GM19351 (cell line): ENCODE data around the gene AXIN1.
"Not testable (repeated sequence)": the region's sequence is repeated elsewhere in the genome, so short reads cannot be mapped to it uniquely, and the experiment has no call there.

Experiments used
- ATAC-seq: cut with Tn5 transposase; IDR thresholded peaks from one replicate; pipeline ENCODE4 v1.9.1; 2021; ENCODE audit warnings: mild to moderate bottlenecking, moderate library complexity; ENCODE audit not compliant: unreplicated experiment

AXIN1 gene

GRCh38 chr16:270381-271255 is 81.9 kb downstream of the AXIN1 start:
- ATAC-seq, result no peak

DNA sequence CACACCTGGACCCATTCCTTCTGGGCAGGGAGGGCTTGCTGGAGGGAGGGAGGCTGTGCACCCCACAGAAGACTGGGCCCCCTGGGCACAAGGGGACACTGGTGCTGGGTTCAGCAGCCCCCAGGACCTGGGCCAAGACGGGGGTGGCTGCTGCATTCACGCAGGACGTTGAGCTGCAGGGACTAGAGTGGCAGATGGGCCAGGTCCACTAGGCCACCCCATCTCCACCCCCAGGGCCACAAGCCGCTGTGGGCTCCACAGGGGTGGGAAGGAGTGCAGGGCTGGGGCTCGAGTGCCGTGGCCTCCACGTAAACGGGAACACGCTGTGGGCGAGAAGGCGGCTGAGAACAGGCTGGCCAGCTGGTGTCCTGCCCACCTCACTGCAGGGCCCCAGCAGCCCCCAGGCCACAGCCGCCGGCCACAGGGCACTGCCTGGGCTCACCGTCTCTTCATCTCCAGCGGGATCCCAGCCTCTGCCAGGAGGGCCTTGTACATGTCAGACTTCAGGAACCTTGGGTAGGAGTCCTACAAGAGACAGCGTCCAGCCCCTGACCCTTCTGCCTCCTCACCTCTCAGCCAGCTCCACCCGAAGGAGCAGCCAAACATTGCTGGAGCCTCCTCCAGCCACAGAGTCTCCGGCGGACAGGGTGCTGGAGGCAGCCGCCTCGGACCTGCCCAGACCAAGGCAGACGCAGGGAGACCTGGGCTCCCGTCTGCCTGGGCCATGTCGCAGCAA is 83.3 kb downstream of the AXIN1 start:
- ATAC-seq, result no peak

DNA sequence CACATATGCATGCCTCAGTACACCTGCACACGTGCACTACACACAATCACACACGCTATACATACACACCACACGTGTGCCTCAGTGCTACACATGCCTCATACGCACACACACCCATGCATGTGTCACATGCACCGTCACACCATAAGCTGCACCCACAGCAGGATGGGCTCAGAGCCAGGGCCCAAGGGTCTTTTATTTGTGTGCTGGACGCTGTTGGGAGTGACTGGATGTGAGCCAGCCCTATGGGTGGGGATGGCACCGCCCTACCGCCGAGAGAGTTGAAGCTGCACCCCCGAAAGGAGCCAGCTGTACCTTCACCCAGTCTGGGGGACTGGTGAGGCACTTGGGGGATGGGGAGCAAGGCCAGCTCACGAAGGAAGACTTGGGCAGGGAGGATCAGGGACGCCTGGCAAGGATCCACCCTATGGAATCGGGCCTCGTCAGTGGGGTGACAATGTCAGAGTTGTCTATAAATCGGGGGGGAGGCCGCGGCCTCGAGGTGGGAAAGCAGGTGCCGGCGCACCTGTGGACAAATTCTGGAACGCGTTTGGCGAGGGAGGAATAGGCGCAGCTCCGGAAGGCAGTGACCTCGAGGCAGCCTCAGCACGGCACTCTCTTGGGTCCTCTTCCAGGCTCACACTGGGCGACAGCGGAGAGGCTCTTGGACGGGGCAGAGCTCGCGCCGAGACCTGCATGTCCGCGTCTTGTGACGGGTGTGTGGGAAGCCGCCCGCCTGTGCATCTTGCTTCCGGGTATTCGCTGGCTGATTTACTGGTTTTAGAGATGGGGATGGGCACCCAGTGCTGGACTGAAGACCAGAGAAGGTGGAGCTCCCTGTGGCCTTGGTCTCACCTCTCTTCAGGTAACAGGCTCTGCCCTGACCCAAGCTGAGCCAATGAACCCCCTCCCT is 84.1 kb downstream of the AXIN1 start:
- no peak for ATAC-seq

GRCh38 chr16:267562-267961 is 85.0 kb downstream of the AXIN1 start:
- ATAC-seq, result not testable (repeated sequence)

DNA sequence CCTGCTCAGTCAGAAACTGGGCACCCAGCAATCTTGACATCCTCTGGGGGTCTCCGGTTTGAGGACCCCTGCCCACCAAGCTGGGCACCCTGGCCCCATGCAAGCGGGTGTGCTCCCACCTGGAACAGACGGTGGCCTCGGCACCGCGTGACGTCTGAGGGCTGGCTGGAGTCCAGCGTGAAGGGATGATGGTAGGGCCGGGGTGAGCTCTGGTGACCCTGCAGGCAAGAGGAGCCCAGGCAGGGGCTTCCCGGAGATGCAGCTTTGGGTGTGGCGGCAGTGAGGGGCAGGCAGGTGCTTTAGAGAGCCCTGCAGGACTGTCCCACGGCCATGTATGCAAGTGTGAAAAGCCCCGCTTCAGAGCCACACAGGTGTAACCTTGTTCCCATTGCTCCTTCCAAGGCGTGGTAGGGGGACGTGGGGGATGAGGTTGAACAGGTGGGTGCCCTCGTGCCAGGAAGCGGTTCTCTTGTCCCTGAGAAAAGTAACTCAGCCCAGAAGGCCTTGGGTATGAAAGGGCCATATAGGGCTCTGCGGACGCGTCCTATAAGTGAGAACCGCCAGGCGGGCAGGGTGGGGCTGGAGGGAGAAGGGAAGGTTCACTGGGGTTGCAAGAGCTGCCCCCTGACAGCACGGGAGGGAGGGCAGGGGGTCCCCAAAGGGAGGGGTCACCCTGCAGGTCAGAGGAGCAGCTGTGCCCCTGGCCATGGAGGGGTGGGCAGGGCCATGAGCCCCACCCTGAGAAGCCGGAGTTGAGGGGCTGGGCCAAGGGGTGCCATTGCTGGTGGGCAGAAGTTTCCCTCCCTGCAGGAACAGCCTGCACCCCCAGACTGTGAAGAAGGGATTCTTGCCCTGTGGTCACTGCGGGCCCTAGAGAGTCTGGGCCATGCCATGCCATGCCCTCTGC is 86.0 kb downstream of the AXIN1 start:
- ATAC-seq, result no peak

- ATAC-seq, result no peak
Observed at GRCh38 chr16:265711-266110, 86.8 kb downstream of the AXIN1 start.

DNA sequence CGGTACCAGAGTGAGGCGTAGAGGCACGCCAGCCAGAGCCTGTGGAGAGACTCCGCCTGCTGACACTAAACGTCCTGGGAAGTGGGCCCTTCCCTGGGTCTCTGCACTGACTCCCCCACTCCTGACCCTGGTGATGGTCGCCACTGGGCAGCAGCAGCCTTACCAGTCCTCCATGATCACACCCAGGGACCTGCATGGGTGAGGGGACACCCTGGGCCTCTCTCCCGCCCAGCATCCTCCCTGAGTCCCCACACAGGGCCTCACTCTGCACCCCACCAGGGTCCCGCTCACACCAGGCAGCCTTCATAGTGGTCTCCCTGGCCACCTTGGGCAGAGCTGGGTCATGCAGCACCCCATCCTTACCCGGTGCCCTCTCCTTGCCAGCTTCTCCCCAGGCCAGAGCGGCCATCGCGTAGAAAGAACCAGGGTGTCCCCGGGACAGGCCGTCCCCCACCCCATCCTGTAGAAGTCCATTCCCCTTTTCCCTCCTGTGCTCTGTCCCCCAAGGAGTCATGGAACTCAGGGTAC is 87.5 kb downstream of the AXIN1 start:
- no peak for ATAC-seq

DNA sequence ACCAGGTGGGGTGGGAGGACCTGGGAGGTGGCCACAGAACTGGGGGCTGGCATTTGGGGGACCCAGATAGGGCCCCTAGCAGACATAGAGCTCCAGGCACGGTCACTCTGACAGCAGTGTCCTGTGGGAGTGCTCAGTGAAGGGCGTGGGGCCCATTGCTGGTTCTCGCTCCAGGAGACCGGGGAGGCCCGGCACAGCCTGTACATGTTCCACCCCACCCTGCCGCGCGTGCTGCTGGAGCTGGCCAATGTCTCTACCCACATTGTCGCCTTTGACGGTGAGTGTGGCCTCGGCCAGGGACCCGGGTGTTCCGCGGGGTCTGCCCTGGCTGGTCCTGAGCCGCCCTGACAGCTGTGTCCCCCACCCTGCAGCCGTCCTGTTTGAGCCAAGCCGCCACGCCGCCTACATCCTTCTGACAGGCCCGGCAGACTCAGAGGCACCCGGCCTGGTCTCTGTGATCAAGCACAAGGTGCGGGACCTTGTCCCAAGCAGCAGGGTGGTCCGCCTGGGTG is 88.0 kb downstream of the AXIN1 start:
- ATAC-seq, result no peak

DNA sequence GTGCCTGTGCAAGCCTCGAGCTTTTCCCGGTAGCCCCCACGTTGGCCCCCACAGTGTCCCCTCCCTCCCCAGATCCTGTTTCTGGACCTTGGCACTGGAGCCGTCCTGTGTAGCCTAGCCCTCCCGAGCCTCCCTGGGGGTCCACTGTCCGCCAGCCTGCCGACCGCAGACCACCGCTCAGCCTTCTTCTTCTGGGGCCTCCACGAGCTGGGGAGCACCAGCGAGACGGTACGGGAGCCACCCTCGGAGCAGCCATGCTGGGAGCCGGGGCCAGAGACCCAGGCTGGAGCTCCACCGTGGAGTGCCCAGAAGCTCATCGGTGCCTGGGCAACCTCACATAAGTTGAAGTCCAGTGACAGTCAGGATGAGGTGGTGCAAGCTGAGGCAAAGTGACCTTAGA is 88.6 kb downstream of the AXIN1 start:
- no peak for ATAC-seq

- ATAC-seq, result no peak
Observed at GRCh38 chr16:263182-263774, 89.2 kb downstream of the AXIN1 start.

GRCh38 chr16:262121-262745 is 90.3 kb downstream of the AXIN1 start:
- no peak for ATAC-seq

DNA sequence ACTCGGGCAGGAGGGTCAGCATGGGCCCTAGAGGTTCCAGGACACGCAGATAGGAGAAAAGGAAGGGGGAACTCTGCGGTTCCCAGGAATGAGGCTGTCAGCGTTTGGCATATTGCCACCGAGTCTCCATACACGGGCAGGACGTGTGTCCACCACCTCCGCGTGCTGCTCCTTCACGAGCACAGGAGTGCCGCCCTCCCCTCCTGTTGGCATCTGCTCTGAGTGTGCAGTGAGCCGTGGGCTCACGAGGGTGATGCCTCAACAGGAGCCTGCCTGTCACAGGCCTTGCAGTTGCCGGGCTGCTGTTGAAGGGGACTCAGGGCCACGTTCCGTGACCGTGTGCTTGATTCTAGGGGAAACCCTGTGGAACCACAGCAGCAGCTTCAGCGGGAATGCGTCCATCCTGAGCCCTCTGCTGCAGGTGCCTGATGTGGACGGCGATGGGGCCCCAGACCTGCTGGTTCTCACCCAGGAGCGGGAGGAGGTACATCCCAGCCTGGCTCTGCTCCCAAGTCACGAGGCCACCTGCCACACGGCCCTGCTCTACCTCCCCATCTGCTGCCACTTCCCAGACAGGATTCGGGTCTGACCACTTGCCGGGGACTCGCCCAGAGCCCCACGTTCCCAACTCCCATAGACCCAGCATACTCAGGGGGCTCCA is 91.4 kb downstream of the AXIN1 start:
- no peak for ATAC-seq

- ATAC-seq, result no peak
Observed at GRCh38 chr16:260326-260725, 92.2 kb downstream of the AXIN1 start.

DNA sequence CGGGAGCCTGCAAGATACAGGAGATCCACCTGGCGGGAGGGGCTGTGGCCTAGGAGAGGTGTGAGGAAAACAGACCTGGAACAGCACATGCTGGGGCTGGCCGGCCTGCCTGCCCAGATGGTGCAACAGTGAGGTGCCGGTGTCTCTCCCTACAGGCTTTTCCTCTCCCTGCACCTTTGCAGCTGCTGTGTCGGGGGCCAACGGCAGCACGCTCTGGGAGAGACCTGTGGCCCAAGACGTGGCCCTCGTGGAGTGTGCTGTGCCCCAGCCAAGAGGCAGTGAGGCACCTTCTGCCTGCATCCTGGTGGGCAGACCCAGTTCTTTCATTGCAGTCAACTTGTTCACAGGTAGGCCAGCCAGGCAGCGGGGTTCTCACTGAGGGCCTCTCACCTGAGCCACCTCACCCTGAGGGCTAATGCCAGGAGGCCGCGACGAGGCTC is 92.7 kb downstream of the AXIN1 start:
- ATAC-seq, result no peak

DNA sequence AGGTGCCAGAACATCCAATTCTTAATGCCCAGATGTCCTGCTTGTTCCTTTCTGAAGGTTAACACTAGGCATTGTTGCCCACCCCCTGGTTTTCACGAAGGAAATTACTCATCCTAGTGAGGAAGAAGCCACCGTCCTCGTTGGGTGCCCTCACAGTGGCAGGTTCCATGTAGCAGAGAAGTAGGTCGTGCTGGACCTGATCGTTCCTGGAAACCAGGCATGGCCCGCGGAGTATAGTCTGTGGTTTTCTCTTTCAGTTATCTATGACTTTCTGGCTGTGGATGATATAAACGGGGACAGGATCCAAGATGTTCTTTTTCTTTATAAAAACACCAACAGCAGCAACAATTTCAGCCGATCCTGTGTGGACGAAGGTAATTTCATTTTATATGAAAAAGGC is 93.3 kb downstream of the AXIN1 start:
- no peak for ATAC-seq

DNA sequence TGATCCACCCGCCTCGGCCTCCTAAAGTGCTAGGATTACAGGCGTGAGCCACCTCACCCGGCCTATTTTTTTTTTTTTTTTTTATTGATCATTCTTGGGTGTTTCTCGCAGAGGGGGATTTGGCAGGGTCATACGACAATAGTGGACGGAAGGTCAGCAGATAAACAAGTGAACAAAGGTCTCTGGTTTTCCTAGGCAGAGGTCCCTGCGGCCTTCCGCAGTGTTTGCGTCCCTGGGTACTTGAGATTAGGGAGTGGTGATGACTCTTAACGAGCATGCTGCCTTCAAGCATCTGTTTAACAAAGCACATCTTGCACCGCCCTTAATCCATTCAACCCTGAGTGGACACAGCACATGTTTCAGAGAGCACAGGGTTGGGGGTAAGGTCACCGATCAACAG is 94.4 kb downstream of the AXIN1 start:
- ATAC-seq, result not testable (repeated sequence)

- ATAC-seq, result no peak
Observed at GRCh38 chr16:255183-255582, 97.3 kb downstream of the AXIN1 start.

GRCh38 chr16:254461-254860 is 98.1 kb downstream of the AXIN1 start:
- ATAC-seq, result no peak
